Nephron (organoid): ENCODE results near the gene RBP3.

Experiments
- H3K27ac Mint-ChIP-seq, 3 experiments: 2 replicates each; pipeline ENCODE4 v1.8.0; 2020; ENCODE audit warnings: mixed read lengths in 3 of 3, mild to moderate bottlenecking in 2 of 3, moderate library complexity in 1 of 3
- H3K27me3 Mint-ChIP-seq: 2 replicates; pipeline ENCODE4 v1.8.0; 2021; ENCODE audit warnings: low read depth, mild to moderate bottlenecking, moderate library complexity, mixed read lengths
- H3K36me3 Mint-ChIP-seq: 2 replicates; pipeline ENCODE4 v1.8.0; 2020; ENCODE audit warnings: low read depth, mixed read lengths
- H3K4me1 Mint-ChIP-seq: 2 replicates; pipeline ENCODE4 v1.8.0; 2020; ENCODE audit warnings: mixed read lengths
- H3K4me3 Mint-ChIP-seq, 3 experiments: 2 replicates each; pipeline ENCODE4 v1.8.0; 2020; ENCODE audit warnings: mild to moderate bottlenecking in 3 of 3, mixed read lengths in 3 of 3, moderate library complexity in 2 of 3
- H3K9me3 Mint-ChIP-seq: 2 replicates; pipeline ENCODE4 v1.8.0; 2020; ENCODE audit warnings: mixed read lengths
- CTCF ChIP-seq, 3 experiments: fragments of 200-600 bp; sonication (generic); IDR thresholded peaks; one replicate each; pipeline ENCODE4 v1.5.0; 2021; ENCODE audit warnings: antibody characterized with exemption in 3 of 3; ENCODE audit not compliant: unreplicated experiment in 3 of 3

Gene RBP3

GRCh38 chr10:47339759-47340607 is 8.2 kb upstream of the RBP3 start:
- no peaks in the 10 kb centered on the region for H3K36me3 Mint-ChIP-seq
- H3K27me3 Mint-ChIP-seq, result peaks cover 12% of the 10 kb centered on the region
- no peak overlapping the region for H3K27ac Mint-ChIP-seq
- no peaks in the 10 kb centered on the region for H3K9me3 Mint-ChIP-seq
- TF ChIP-seq CTCF (IDR thresholded peaks at IDR 0.05; ENCODE audit: unreplicated experiment in 3 of 3), result no peak
- no peaks in the 10 kb centered on the region for H3K4me1 Mint-ChIP-seq
- no peak overlapping the region for H3K4me3 Mint-ChIP-seq

GRCh38 chr10:47340608-47341170 is 7.5 kb upstream of the RBP3 start:
- Mint-ChIP-seq H3K27ac (no peak overlapping the region), H3K36me3 (no peaks in the 10 kb centered on the region), H3K4me3 (no peak overlapping the region), H3K27me3 (peaks cover 12% of the 10 kb centered on the region), H3K9me3 (no peaks in the 10 kb centered on the region), H3K4me1 (no peaks in the 10 kb centered on the region)
- peak; percentile 87 to 95 (median 91) for TF ChIP-seq CTCF (IDR thresholded peaks at IDR 0.05; ENCODE audit: unreplicated experiment in 3 of 3)

GRCh38 chr10:47344996-47345870 is 2.9 kb upstream of the RBP3 start:
- H3K27ac Mint-ChIP-seq, result no peak overlapping the region
- TF ChIP-seq CTCF (IDR thresholded peaks at IDR 0.05; ENCODE audit: unreplicated experiment in 3 of 3), result no peak
- H3K9me3 Mint-ChIP-seq, result no peaks in the 10 kb centered on the region
- peaks cover 7% of the 10 kb centered on the region for H3K27me3 Mint-ChIP-seq
- no peaks in the 10 kb centered on the region for H3K36me3 Mint-ChIP-seq
- peaks cover 5% of the 10 kb centered on the region for H3K4me1 Mint-ChIP-seq
- no peak overlapping the region for H3K4me3 Mint-ChIP-seq

- Mint-ChIP-seq H3K9me3 (no peaks in the 10 kb centered on the region), H3K4me1 (peaks cover 5% of the 10 kb centered on the region), H3K36me3 (no peaks in the 10 kb centered on the region), H3K27me3 (peaks cover 4% of the 10 kb centered on the region), H3K27ac (no peak overlapping the region), H3K4me3 (no peak overlapping the region)
- TF ChIP-seq CTCF (IDR thresholded peaks at IDR 0.05; ENCODE audit: unreplicated experiment in 3 of 3), result no peak
These were observed 1.4 kb upstream of the RBP3 start for GRCh38 chr10:47346581-47347302.

GRCh38 chr10:47347303-47347675 is 874 bp upstream of the RBP3 start:
- no peak for TF ChIP-seq CTCF (IDR thresholded peaks at IDR 0.05; ENCODE audit: unreplicated experiment in 3 of 3)
- Mint-ChIP-seq H3K4me1 (peaks cover 5% of the 10 kb centered on the region), H3K9me3 (no peaks in the 10 kb centered on the region), H3K36me3 (no peaks in the 10 kb centered on the region), H3K4me3 (no peak overlapping the region), H3K27ac (no peak overlapping the region), H3K27me3 (peaks cover 4% of the 10 kb centered on the region)
